ENCODE measurements around the gene LRCH3.

Gene LRCH3

GRCh38 chr3:197794115-197794514 lies 3.1 kb downstream of the LRCH3 start:
- no peak for DNase-seq

- DNase-seq, result no peak
Measured at GRCh38 chr3:197795200-197795599, 4.1 kb downstream of the LRCH3 start.

- no peak for DNase-seq
Measured at GRCh38 chr3:197796087-197796486, 5.0 kb downstream of the LRCH3 start.

GRCh38 chr3:197798863-197799262 lies 7.8 kb downstream of the LRCH3 start:
- no peak for DNase-seq

GRCh38 chr3:197800379-197800778 lies 9.3 kb downstream of the LRCH3 start:
- DNase-seq, result no peak

- DNase-seq, result no peak
Measured at GRCh38 chr3:197801891-197802778, 11.1 kb downstream of the LRCH3 start.

GRCh38 chr3:197802779-197803459 lies 11.9 kb downstream of the LRCH3 start:
- DNase-seq, result no peak

GRCh38 chr3:197804511-197804910 lies 13.5 kb downstream of the LRCH3 start:
- DNase-seq, result no peak

- no peak for DNase-seq
Measured at GRCh38 chr3:197807969-197808587, 17.0 kb downstream of the LRCH3 start.

GRCh38 chr3:197809356-197810020 lies 18.4 kb downstream of the LRCH3 start:
- no peak for DNase-seq

GRCh38 chr3:197810901-197811300 lies 19.8 kb downstream of the LRCH3 start:
- DNase-seq, result no peak

- DNase-seq, result no peak
Measured at GRCh38 chr3:197811343-197811742, 20.3 kb downstream of the LRCH3 start.

- no peak for DNase-seq
Measured at GRCh38 chr3:197814372-197814771, 23.3 kb downstream of the LRCH3 start.

- DNase-seq, result no peak
Measured at GRCh38 chr3:197820550-197821335, 29.7 kb downstream of the LRCH3 start.

- DNase-seq, result no peak
Measured at GRCh38 chr3:197829397-197830045, 38.5 kb downstream of the LRCH3 start.

GRCh38 chr3:197830308-197830966 lies 39.4 kb downstream of the LRCH3 start:
- DNase-seq, result no peak

- DNase-seq, result no peak
Measured at GRCh38 chr3:197830967-197831313, 39.9 kb downstream of the LRCH3 start.

GRCh38 chr3:197833930-197834715 lies 43.1 kb downstream of the LRCH3 start:
- no peak for DNase-seq

GRCh38 chr3:197835509-197835908 lies 44.5 kb downstream of the LRCH3 start:
- DNase-seq, result no peak

GRCh38 chr3:197836244-197836643 lies 45.2 kb downstream of the LRCH3 start:
- DNase-seq, result no peak

- DNase-seq, result no peak
Measured at GRCh38 chr3:197837282-197837681, 46.2 kb downstream of the LRCH3 start.
